Posterior vena cava (tissue), 2 donors: ENCODE measurements around the gene BCL11A. TPM values are rescaled to one million over a fixed set of nuclear protein-coding genes. Genes with fewer than 3 reads are reported as not detected.

Experiments used
- DNase-seq: peaks from one replicate; pipeline ENCODE4 v3.0.0-alpha.2; 2020; ENCODE audit warnings: low spot score
- intact Hi-C, 2 donors: fragments of 100-400 bp; cut with DNase I; formaldehyde crosslinking; loops; one replicate each; pipeline versions ENCODE4 v1.14.1 to v1.14.2; 2022 to 2023
- total RNA-seq, 2 donors: library from RNA; stranded (reverse); fragmentation: NEBNext Ultra II Directional; extraction: Animal tissue kit (Norgen Biotek cat#: 25700); gene quantifications; one replicate each; pipeline ENCODE4 v1.2.1, GENCODE V29; 2021
- donor health status: DM: yes; HTN: yes; CAD: no.
- donor health status: DM: yes; HTN: yes; CAD: no.

Gene BCL11A
- total RNA-seq, 2 donors from 2014 or later = 0.71 to 2.0 TPM

GRCh38 chr2:60476206-60476954, 77.1 kb downstream of the BCL11A start:
- no peak for DNase-seq
- intact Hi-C loops = no loop called here

GRCh38 chr2:60475123-60475830, 78.2 kb downstream of the BCL11A start:
- DNase-seq = no peak
- intact Hi-C loops = no loop called here

- no peak for DNase-seq
- intact Hi-C loops = no loop called here
These were observed 79.2 kb downstream of the BCL11A start for GRCh38 chr2:60474301-60474700.

GRCh38 chr2:60473546-60473945, 79.9 kb downstream of the BCL11A start:
- no peak for DNase-seq
- intact Hi-C loops = no loop called here

GRCh38 chr2:60472663-60473289, 80.7 kb downstream of the BCL11A start:
- DNase-seq = no peak
- intact Hi-C loops = no loop called here

GRCh38 chr2:60472041-60472440, 81.4 kb downstream of the BCL11A start:
- no peak for DNase-seq
- intact Hi-C loops = no loop called here

- DNase-seq = no peak
- intact Hi-C loops = no loop called here
These were observed 83.1 kb downstream of the BCL11A start for GRCh38 chr2:60470340-60470739.

DNA sequence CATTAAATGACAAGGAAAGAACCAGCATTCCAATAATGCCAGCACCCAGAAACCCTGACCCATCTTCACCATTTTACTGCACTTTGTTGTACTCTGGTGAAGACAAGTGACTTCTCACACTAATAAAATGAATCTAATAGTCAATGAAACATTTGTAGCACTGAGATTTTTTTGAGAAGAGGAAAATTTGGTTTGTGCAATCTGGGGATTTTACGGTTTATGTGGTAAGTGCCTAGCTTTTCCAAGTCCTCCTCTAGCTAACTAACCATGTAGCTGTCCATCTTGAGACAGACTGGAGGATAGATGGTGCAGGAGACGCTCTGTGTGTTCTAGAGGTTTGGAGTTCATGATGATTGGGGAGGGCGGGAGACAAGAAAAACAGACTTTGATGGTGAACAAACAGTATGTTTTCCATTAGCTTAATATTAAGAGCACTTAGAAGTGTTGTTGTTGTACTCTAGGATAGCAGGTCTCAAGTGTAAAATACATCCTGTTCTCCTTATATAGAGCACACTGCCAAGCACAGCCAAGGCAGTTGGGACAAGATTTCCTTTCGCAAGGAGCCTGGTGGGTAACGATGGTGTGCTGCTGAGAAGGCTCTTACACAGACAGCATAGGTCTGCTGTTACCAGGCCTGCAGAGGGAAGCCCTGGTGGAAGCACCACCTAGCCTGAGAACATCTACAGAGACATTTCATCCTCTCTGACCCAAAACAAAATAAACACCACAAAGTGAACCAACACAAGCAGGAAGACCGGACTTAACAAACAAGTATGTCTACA, 83.7 kb downstream of the BCL11A start:
- DNase-seq = no peak
- intact Hi-C loops = no loop called here

DNA sequence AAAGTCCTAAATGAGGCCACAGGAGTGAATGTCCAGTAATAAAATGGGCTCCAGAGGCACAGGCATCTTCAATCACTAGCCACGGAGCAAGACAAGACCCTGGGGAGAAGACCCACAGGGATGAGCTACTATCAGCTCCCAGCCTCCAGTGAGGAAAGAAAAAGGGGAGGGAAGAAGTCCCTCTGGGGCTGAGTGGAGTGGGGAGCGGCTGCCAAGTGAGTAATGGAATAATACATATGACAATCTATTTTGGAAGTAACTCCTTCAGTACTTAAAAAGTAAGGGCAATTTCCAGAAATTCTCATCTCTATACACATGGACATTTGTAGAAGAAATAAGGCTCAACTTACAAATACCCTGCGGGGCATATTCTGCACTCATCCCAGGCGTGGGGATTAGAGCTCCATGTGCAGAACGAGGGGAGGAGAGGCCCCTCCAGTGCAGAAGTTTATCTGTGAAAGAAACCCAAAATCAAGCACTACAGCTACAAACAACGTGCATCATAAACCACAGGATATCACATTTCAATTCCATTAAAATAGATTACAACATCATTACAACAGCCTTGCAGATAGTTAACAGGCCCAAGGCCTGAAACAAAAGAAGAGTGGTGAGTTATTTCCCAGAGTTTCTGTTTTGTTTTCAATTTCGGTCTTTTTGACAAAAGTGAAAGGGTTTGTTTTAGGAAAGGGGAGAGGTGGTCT, 84.9 kb downstream of the BCL11A start:
- intact Hi-C loops = no loop called here
- DNase-seq = no peak

DNA sequence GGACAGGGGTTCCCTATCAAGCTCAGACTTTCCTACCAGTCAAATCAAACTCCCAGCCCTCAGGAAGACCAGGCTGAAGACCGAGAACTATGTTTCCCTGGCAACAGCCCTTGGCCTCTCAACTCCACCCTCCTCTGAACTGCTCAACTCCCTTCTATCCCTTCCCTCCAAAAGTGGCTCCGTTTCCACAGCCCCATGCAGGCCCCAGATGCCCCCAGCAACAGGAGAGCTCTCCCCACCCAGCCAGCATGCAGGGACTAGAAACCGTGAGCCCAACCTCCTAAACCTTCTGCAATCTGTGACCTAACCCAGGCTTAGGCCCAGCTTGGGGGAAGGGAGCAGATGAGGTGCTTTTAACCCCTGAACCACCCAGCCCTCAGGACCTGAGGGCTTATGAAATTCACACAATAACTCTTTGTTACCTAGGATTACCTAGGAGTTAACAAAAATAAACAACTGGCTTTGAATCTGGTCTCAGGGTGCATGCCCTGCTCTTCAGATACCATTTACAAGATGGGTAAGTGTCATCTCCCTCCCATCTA, 87.2 kb downstream of the BCL11A start:
- DNase-seq = no peak
- intact Hi-C loops = no loop called here

DNA sequence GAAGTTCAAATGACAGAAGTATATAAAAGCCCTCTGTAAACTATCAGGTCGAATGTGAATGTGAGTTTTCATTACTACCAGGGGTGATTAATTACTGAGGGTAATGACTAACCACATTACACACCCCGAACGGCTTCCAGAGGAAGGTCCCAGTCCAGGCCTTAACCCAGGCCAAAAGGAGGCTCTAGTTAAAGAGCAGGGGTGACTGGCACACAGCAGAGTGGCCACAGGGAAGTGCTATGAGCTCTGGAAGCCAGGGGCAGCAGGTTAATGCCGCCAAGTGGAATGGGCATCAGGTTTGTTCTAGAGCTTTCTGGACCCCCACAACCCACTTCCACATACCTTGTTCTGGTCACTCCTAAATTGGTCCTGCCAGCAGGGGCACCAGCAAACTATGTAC, 87.7 kb downstream of the BCL11A start:
- intact Hi-C loops = no loop called here
- DNase-seq = no peak

DNA sequence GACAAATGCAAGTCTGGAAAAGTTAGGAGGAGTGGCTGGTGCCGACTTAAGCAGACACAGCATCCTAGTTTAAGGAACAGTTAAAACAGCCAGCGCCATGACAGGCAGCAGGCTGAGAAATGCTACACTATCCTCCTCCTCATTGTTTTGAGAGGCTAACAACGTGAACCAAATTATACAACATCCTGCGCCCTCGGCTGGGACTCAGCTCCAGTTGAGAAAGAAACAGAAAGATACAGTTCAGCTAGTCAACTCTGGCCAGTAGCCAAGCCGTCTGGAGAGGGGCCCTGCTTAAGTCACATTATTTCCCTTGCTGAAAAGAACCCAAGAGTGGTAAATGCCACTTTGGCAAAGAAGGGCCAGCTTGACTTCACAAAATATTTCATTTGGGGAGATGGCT, 90.2 kb downstream of the BCL11A start:
- DNase-seq = no peak
- intact Hi-C loops = no loop called here

DNA sequence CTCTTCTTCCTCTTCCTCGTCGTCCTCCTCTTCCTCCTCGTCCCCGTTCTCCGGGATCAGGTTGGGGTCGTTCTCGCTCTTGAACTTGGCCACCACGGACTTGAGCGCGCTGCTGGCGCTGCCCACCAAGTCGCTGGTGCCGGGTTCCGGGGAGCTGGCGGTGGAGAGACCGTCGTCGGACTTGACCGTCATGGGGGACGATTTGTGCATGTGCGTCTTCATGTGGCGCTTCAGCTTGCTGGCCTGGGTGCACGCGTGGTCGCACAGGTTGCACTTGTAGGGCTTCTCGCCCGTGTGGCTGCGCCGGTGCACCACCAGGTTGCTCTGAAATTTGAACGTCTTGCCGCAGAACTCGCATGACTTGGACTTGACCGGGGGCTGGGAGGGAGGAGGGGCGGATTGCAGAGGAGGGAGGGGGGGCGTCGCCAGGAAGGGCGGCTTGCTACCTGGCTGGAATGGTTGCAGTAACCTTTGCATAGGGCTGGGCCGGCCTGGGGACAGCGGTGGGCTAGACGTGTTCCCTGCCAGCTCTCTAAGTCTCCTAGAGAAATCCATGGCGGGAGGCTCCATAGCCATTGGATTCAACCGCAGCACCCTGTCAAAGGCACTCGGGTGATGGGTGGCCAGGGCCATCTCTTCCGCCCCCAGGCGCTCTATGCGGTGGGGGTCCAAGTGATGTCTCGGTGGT, 91.9 kb downstream of the BCL11A start:
- no peak for DNase-seq
- intact Hi-C loops = no loop called here

- intact Hi-C loops = no loop called here
- DNase-seq = no peak
These were observed 92.7 kb downstream of the BCL11A start for GRCh38 chr2:60460577-60461420.

DNA sequence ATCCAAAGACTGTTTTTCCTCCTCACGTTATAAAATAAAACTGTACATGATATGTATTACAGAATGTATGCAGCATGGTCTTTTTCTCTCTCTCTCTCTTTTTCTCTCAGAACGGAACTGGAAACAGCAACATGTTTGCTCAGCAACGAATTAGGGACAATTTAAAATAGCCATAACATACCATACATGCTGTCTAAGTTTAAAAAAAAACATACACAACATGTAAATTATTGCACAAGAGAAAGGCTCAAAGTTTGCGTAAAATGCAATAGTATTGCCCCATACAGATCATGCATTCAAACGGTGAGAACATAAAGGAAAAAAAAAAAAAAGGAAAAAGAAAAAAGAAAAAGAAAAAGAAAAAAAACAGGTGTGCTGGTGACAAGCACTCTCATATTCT, 93.6 kb downstream of the BCL11A start:
- intact Hi-C loops = no loop called here
- DNase-seq = no peak

- intact Hi-C loops = no loop called here
- DNase-seq = no peak
These were observed 97.2 kb downstream of the BCL11A start for GRCh38 chr2:60456115-60456770.

DNA sequence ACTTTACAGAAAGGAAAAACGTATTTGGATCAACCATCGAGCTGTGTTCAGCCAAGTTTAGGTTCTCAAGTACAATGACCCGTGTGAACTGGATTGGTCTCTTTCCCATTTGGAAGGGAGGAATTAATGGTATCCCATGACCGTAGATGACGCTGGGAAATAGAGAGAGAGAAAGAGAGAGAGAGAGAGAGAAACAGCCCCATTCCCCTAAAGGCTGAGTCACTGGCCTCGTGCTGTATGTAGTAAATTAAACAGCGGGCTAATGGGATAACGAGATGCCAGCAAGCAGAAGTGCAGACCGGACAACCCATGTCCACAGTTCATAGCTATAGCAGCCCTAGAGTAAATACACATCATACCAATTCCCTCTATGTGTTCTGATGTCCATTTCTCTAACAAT, 99.6 kb downstream of the BCL11A start:
- intact Hi-C loops = no loop called here
- DNase-seq = no peak
